ENCODE data around the gene TGFBR3.

Gene TGFBR3

DNA sequence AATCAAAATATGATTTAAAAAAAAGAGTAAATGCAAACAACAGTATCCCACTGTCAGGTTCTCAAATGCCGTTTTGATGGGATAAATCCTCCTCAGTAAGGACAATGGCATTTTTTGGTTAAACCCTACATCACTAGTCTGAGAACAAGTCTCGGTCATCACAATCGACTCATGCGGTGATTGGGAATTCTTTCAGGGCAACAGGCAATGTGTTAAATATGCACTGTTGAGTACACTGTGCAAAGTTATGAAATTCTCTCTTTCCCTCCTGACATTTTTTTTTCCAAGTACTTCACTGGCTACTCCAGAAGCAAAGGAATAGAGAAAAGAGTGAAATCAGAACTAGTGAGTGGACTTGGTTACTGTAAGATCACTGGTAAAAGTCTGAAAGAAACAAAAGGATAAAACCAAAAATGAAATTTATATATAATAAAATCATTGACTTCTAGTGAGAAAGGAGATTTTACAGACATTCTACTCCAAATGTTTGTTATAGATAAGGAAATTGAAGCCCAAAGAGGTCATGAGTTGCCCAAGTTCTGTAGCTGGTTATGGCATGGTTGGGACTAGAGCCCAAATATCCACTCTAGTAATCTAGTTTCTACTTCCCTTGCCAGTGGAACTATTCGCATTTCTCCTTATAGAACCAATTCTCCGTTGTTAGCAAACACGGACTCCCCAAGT lies 111.3 kb downstream of the TGFBR3 start:
- no peak for DNase-seq

- no peak for DNase-seq
Measured at GRCh38 chr1:91771717-91772116, 114.2 kb downstream of the TGFBR3 start.

GRCh38 chr1:91770667-91771268 lies 115.2 kb downstream of the TGFBR3 start:
- DNase-seq = no peak

DNA sequence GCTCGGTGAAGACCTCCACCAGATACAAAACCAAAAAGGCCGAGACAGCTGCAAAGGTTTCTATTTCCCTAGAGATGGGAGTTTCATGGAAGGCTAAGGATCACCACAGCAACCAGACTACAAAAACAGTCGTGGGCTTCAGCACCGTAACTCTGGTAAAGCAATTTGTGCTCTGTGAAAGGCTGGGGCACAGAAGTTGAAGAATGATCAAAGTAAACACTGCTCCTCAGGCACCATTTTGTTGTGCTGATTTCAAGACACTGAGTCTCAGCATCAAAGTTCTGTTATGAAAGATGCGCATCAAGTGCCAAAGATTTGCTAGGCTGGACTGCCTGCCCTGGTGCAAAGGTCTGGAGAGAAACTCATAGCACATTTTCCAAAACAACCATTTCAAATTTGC lies 116.2 kb downstream of the TGFBR3 start:
- no peak for DNase-seq

GRCh38 chr1:91768786-91769725 lies 116.9 kb downstream of the TGFBR3 start:
- no peak for DNase-seq

DNA sequence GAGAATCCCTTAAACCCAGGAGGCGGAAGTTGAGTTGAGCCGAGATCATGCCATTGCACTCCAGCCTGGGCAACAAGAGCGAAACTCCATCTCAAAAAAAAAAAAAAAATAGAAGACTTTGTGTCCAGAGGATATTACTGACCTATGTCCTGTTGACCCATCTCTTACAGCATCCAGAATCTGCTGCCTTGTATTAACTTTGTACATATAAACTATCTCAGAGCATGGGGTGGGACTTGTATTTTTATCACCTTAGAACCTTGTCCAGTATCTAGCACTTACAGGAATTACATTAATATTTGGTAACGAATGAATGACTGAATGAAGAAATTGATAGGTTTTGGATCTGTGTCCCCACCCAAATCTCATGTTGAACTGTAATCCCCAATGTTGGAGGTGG lies 117.8 kb downstream of the TGFBR3 start:
- DNase-seq = no peak

- no peak for DNase-seq
Measured at GRCh38 chr1:91766883-91767282, 119.1 kb downstream of the TGFBR3 start.

- DNase-seq = no peak
Measured at GRCh38 chr1:91765880-91766443, 120.0 kb downstream of the TGFBR3 start.

DNA sequence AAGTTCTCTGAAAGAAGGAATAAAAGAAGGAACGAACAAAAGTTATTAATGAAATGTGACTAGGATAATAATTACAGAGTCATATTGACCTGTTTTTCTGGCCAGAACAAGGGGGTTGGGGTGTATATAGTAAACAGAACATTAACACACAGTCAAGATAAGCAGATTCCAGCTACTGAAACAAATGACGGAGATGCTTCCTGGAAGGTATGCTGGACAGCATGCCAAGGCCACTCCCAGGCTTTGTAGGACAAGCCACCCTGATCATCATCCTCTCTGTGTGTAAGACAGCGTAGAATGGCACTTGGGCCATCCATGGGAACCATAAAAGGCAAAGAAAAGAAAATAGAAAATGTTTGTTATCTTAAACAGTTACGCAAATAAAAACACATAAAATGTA lies 120.7 kb downstream of the TGFBR3 start:
- no peak for DNase-seq

DNA sequence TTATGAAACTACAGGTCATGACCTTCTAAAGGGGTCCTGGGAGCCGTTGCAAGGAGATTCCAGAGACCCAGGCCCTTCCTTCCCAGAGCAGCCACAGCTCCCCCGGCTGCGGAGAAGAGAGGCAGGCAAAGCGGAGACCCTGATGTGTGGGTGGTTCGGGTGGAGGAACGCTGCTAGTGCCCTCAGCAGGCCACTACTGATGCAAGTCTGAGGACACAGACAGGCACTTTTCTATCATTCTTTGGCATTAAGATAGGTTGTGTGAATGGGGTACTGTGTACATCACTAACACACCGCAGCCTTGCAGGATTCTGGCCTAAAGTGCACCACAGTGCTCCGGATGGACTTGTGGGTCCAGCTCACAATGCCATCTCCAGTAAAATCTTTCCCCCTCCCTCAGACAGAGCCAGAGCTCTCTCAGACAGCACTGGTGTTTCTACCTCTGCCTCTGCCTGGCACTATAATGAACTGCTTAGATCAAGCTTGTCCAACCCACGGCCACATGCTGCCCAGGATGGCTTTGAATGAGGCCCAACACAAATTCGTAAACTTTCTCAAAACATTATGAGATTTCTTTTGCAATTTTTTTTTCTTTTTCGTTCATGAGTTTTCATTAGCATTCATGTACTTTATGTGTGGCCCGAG lies 121.4 kb downstream of the TGFBR3 start:
- no peak for DNase-seq

DNA sequence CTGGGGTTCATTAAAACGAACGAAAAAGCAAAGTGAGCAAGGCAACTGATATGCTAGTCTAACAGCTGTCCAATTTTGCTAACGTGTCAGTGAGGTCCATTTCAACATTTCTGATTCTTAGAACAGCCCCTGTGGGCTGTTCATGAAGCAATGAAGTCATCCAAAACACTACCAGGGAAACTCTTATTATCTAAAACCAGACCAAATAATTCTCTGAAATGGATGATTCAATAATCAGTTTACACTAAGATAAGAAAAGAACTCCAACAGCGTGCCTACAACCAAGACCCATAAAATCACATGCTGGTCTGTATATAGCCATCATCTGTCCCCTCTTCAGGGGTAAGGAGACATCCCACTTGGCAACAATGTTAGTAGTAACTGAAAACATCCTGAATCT lies 122.7 kb downstream of the TGFBR3 start:
- DNase-seq = no peak

DNA sequence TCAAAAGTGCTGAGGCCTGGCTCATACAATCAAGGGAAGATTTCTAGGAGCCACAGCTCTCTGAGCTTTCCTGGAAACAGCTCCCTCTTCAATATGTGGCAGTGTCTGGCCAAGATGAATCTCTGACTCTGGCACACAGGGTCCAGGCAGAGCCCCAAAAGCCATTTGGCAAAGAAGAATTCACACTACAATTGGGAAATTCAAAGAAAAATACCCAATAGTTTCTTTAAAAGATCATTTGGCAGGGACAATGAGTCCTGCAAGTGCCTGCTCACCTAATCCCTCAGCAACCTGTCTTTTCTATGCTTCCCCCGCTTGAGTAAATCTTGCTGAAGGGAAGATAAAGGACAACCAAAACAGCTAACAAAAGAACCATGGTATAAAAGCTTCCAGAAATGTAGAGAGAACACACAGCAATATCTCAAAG lies 124.6 kb downstream of the TGFBR3 start:
- no peak for DNase-seq

DNA sequence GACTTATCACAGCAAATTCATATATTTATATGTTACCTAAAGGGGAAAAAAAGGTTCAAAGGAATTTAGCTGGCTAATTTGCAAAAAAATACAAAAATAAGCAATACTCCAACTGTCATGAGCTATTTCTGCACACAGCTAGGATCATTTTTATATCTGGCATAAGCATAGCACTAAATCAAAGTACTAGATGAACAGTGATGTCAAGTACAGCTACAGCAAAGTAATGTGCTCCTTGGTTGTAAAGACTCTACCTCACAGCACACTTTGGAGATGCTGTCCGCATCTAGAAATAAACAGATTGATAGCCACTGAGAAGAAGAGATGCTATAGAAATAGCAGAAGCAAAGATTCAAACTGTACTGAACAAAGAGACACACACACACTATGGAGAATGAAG lies 125.4 kb downstream of the TGFBR3 start:
- DNase-seq = no peak

GRCh38 chr1:91759076-91759475 lies 126.9 kb downstream of the TGFBR3 start:
- DNase-seq = no peak

- no peak for DNase-seq
Measured at GRCh38 chr1:91757763-91758460, 128.0 kb downstream of the TGFBR3 start.

GRCh38 chr1:91755702-91756287 lies 130.2 kb downstream of the TGFBR3 start:
- no peak for DNase-seq

DNA sequence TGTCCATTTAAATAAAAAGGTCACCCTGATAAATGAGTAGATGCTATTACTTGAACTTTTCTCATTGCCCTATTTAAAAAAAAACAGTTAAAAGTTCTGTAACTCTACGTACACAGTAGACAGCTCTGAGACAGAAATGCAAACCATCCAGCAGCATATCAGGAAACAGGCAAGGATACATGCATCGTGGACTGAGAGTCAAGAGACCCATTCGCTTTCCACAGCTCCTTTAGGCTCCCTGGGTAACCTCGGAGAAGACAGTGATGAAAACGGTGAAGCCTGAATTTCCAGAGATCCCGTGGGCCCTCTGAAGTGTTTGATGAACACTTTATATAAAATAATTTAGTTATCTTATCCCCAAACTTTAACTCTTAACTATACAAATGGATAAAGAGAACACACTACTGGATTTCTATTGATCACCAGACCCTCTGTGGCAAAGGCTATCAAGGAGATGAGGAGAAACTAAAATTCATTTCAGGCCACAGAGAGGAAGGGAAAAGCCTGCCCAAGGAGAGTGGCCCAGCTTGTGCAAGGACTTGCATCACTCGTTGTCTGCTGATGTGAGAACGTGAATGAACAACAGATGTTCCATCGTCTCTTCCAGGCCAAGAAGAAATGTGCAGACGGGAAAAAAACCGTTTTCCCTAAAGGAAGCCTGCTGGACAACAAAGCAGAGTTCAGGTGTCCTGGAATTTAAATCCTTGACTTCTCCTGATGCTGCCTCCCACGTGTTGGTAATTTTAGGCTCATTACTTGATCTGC lies 131.0 kb downstream of the TGFBR3 start:
- DNase-seq = no peak

DNA sequence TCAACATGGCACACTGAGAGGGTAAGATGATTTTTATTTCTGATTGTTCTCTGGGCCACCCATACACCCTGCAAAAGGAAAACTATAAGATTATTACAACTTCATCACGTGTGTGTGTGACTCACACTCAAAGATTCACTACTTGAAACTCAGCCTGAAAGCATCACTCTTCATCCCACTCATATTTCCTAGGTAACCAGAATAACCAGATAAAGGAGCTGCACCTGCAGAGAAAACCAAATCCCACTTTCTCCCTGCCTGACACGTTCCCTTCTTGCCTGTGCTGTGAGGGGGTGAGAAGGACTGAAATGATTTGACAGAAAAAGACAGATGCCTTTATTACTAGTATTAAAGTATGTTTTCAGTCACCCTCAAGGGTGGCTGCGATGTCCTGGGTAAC lies 131.6 kb downstream of the TGFBR3 start:
- DNase-seq = no peak

DNA sequence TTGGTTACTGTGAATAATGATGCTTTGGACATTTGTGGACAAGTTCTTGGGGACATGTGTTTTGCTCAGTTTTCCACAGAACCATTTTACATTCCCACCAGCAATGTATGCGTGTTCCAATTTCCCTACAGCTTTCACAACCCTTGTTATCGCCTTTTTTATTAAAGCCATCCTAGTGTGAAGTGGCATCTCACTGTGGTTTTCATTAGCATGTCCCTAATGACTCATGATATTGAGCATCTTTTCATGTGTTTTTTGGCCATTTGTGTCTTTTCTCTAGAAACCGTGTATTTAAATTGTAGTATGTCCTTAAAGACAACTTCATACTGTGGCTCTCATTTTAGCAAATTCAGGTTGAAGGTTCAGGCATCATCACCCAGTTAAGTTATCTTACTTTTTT lies 132.1 kb downstream of the TGFBR3 start:
- no peak for DNase-seq

- no peak for DNase-seq
Measured at GRCh38 chr1:91752324-91752723, 133.6 kb downstream of the TGFBR3 start.

GRCh38 chr1:91751275-91751674 lies 134.7 kb downstream of the TGFBR3 start:
- no peak for DNase-seq

Data from GF-D8 (cell line).